Fibroblast of the aortic adventitia (primary cell): ENCODE measurements around the gene SPAAR. TPM values are rescaled to one million over a fixed set of nuclear protein-coding genes. Genes with fewer than 3 reads are reported as not detected.
A peak's percentile ranks its signal among the peaks of the same experiment; 100 is the strongest.

Experiments
- DNase-seq: peaks from one replicate; pipeline ENCODE4 v3.0.0-alpha.2; 2010; ENCODE audit warnings: low read depth
- H3K4me3 ChIP-seq: 2 replicates; pipeline ENCODE4 v1.5.1; 2011; ENCODE audit warnings: low read depth, mild to moderate bottlenecking, control low read depth, low read length, moderate library complexity
- total RNA-seq: library from RNA; depleted of rRNA; stranded (reverse); fragments of >200 nt; gene quantifications from 2 replicates; pipeline ENCODE4 v1.2.3, GENCODE V29; 2012; ENCODE audit warnings: low replicate concordance
- TF ChIP-seq, protein P1 (sequence below): IDR thresholded peaks from 2 replicates; pipeline ENCODE4 v1.5.1; 2011; ENCODE audit warnings: mild to moderate bottlenecking, low read length, control low read depth, inconsistent platforms; ENCODE audit not compliant: insufficient read depth

SPAAR gene
- total RNA-seq, 1 donor = not detected

DNA sequence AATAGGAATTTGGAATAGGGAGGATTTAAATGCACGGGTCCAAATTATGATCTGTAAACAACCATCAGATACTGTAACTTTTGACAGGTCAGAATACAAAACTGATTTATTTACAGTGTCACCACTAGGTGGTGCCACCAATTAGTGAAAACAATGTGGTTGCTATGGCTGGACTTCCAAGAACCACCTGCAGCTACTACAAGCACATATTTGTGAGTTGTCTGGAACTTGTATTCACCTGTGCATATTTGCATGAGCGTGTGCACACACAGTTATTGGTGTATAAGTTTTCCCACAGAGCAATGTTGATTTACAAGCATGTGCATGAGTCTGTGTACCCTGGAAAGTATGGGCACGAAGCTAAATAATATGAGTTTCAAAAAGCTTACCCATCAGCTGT lies 6.2 kb upstream of the SPAAR start:
- DNase-seq = peak; percentile 72
- H3K4me3 ChIP-seq = no peak overlapping the region
- TF ChIP-seq, protein P1, sequence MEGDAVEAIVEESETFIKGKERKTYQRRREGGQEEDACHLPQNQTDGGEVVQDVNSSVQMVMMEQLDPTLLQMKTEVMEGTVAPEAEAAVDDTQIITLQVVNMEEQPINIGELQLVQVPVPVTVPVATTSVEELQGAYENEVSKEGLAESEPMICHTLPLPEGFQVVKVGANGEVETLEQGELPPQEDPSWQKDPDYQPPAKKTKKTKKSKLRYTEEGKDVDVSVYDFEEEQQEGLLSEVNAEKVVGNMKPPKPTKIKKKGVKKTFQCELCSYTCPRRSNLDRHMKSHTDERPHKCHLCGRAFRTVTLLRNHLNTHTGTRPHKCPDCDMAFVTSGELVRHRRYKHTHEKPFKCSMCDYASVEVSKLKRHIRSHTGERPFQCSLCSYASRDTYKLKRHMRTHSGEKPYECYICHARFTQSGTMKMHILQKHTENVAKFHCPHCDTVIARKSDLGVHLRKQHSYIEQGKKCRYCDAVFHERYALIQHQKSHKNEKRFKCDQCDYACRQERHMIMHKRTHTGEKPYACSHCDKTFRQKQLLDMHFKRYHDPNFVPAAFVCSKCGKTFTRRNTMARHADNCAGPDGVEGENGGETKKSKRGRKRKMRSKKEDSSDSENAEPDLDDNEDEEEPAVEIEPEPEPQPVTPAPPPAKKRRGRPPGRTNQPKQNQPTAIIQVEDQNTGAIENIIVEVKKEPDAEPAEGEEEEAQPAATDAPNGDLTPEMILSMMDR = peak; percentile 50

DNA sequence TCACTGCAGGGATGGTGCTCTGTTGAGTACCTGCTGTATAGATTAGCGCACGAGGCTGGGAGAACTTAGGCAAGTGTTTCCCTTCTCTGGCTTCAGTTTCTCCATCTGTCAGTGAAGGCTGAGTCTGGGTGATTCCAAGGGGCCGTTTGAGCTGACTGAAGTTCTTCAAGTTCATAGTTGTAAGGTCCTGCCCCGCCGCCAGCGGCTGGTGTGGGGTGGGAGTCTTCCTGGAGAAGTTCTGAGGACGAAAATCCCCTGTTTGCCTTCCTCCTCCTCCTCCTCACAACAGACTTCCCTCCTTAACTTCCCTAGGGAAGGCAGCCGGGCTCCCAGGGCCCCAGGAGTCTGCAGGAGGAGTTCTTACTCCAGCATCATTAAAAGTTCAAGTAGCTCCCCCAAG lies 5.0 kb upstream of the SPAAR start:
- no peak for DNase-seq
- TF ChIP-seq, protein P1 = no peak
- no peak overlapping the region for H3K4me3 ChIP-seq

DNA sequence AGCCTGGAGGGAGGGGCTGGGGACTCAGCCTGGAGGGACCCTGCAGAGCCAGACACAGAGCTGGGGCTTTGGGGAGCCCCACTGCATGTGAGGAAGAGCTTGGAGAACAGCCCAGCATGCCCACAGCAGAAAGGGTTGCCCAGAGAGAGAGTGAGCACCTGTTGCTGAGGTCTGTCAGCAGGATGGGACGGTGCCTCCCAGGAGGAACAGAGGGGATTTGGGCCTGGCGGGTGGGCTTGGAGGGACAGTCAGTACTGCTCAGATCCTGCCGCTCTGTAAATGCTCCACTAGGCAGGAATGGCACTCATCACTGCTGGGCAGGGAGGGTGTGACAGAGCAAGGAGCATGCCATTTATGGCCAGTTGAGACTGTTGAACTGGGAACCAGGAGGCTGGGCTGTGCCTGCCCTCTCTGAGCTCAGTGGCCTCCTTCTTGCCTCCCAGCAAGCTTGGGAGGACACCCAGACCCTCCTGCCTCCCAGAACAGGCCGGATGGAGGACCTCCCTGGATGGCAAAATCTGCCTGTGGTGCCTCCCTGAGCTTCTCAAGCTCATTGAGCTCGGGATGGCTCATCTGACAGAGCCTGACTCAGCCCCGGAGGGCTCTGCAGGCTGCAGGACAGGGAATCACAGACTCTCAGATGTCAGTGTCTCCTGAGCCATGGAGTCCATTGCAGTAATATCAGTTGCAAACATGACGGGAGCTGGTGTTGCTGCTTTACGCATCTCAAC lies 4.1 kb upstream of the SPAAR start:
- H3K4me3 ChIP-seq = no peak overlapping the region
- no peak for DNase-seq

DNA sequence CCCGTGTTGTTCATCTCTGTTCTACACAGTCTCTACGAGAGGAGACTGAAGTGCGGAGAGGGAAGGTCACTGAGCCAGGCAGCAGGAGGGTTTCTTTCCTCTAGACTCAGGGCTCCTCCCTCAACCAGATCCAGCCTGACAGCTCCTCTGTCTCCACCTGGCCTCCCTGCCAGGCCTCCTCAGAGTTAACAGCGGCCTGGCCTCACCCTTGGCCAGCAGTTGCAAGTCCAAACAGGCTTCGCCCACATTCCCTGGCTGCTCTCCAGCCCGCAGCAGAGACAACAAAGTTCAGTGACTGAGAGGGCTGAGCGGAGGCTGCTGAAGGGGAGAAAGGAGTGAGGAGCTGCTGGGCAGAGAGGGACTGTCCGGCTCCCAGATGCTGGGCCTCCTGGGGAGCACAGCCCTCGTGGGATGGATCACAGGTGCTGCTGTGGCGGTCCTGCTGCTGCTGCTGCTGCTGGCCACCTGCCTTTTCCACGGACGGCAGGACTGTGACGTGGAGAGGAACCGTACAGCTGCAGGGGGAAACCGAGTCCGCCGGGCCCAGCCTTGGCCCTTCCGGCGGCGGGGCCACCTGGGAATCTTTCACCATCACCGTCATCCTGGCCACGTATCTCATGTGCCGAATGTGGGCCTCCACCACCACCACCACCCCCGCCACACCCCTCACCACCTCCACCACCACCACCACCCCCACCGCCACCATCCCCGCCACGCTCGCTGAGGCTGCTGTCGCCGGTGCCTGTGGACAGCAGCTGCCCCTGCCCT lies 3.2 kb upstream of the SPAAR start, which contains the start of gene HRCT1:
HRCT1 (plus strand) TSS at position 291 of the 768 bp plus-strand sequence; CDS start at position 377, 86 bp downstream.
- TF ChIP-seq, protein P1 = no peak
- peak within 1 kb of the TSS; percentile 48 for H3K4me3 ChIP-seq
- DNase-seq = peak; percentile 98

More for the DNA sequence above, 4.1 kb upstream of the SPAAR start:
- TF ChIP-seq, protein P1 = no peak

DNA sequence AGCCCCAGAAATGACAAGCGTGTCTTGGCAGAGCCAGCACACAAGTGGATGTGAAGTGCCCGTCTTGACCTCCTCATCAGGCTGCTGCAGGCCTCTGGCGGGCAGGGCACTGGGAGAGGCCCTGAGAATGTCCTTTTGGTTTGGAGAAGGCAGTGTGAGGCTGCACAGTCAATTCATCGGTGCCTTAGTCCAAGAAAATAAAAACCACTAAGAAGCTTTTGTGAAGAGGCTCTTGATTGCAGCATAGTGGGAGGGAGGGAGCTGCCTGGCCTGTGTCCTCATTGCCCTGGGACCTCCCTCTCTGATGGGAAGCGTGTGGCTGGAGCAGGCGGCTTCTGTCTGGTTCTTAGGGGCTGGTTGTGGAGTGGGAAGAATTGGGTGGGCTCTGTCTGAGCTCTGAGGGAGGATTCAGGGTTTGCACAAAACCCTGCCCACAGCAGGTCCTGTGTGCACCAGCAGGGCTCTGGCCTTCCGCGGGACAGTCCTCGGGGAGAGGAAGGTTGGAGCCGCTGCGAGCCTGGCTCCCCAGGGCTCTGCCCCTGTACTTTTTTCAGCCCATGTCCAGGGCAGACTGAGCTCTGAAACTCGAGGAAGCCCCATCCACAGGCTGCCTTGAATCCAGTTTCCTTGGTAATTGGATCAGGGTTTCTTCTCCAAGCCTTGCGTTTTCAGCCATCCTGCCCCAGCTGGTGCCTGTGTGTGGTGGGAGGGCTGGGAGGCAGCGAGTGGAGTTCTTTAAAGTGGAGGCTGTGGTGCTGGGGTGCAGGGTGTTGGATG lies 2.2 kb upstream of the SPAAR start:
- peak; percentile 91 for DNase-seq
- peak overlapping the region; percentile 48 for H3K4me3 ChIP-seq
- TF ChIP-seq, protein P1 = peak; percentile 22

DNA sequence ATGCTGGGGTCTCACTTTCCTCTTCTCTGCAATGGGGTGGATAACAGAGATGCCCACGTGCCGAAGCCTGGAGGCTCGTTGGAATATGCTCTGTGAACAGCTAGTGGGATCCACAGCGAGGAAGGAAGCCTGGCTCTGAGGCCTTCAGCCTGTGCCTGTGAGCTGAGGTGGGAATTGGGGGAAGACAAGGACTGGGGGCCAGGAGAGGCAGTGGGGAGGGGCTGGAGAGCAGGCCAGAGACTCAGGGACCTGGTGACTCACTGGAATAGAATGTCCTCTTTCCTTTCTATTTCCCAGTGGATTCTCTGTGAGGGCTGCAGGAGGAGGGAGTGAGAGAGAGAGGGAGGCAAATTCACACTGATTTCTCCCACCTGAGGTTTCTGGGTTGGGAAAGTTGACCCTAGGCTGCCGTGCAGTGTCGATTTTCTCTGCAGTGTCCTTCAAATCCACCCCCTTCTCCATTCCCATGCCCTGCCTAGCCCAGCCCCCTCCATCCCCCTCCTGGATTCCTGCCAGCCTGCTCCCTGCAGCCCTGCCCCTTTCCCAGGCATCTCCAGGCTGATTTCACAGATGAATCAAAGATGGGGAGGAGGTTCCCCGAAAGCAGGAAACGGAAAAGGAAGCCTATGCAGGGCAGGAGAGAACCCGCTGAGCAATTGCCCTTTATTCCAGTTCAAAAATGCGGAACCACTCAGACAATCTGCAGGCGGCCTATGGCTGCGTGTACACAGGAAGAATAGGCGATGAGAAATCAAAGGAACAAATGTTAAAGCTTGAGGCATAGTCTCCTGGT lies 1.4 kb upstream of the SPAAR start:
- DNase-seq = peak; percentile 91
- H3K4me3 ChIP-seq = peak overlapping the region; percentile 48
- TF ChIP-seq, protein P1 = no peak
